Epithelial cell of esophagus (primary cell): ENCODE measurements around the gene RAB44.

Experiments used
- DNase-seq: peaks from one replicate; pipeline ENCODE4 v3.0.0; 2010; ENCODE audit warnings: low read depth
- H3K4me3 ChIP-seq: 2 replicates; pipeline ENCODE4 v1.5.1; 2011; ENCODE audit warnings: mild to moderate bottlenecking, low read length, control low read depth
- CTCF ChIP-seq: IDR thresholded peaks from 2 replicates; pipeline ENCODE4 v1.5.1; 2011; ENCODE audit warnings: low read depth, mild to moderate bottlenecking, low read length, control low read depth, inconsistent platforms; ENCODE audit not compliant: insufficient read depth; ENCODE audit errors: missing control alignments

Gene RAB44

GRCh38 chr6:36735110-36736071 is 37.8 kb downstream of the RAB44 start:
- peak; percentile 85 for DNase-seq
- H3K4me3 ChIP-seq: no peak overlapping the region
- peak; percentile 33 for TF ChIP-seq CTCF

- H3K4me3 ChIP-seq: no peak overlapping the region
- TF ChIP-seq CTCF: no peak
- DNase-seq: no peak
Observed at GRCh38 chr6:36737043-36737785, 39.6 kb downstream of the RAB44 start.

- no peak for TF ChIP-seq CTCF
- no peak for DNase-seq
Observed at GRCh38 chr6:36738108-36738507, 40.5 kb downstream of the RAB44 start.

GRCh38 chr6:36739947-36740817 is 42.6 kb downstream of the RAB44 start:
- peak; percentile 46 for DNase-seq
- no peak for TF ChIP-seq CTCF
- no peak overlapping the region for H3K4me3 ChIP-seq

More at GRCh38 chr6:36738108-36738507, 40.5 kb downstream of the RAB44 start:
- no peak overlapping the region for H3K4me3 ChIP-seq

GRCh38 chr6:36740818-36741179 is 43.2 kb downstream of the RAB44 start:
- no peak overlapping the region for H3K4me3 ChIP-seq
- DNase-seq: no peak
- no peak for TF ChIP-seq CTCF

GRCh38 chr6:36742146-36742545 is 44.5 kb downstream of the RAB44 start:
- no peak for DNase-seq
- TF ChIP-seq CTCF: no peak
- H3K4me3 ChIP-seq: no peak overlapping the region
